Mammary epithelial cell (primary cell): ENCODE results near the gene VSTM2L.

ENCODE experiments used
- EZH2 ChIP-seq: IDR thresholded peaks from 2 replicates; pipeline ENCODE4 v1.6.1; 2012; ENCODE audit warnings: low read length, inconsistent platforms, borderline replicate concordance
- TF ChIP-seq, protein P1 (sequence below), 2 donors: IDR thresholded peaks in 1 of 2; conservative IDR thresholded peaks in 1 of 2; 2 replicates each; pipeline ENCODE4 v1.5.1; 2011 to 2012; ENCODE audit warnings: inconsistent platforms in 2 of 2, low read length in 2 of 2, mild to moderate bottlenecking in 2 of 2, control low read depth in 1 of 2, low read depth in 1 of 2; ENCODE audit not compliant: insufficient read depth in 1 of 2; ENCODE audit errors: extremely low read depth in 1 of 2

DNA sequence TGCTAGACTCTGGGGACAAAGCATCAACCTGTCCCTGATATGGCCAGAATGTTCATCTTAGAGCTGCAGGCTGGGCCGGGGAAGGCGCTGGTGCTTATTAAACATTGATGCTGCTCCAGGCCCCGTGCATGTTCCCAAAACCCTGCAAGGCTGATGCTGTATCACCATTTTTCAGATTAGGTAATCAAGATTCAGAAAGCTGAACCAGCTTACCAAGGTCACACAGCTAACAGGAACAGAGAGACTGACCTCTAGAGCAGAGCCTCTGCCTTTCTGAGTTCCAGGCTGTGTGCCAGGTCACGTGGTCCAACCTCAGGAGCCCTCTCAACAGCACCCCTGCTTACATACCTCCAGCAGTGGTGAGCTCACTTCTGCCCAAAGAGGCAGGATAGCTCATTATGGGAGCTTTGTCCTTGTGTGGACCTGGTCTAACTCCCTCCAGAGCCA lies 16.1 kb upstream of the VSTM2L start:
- TF ChIP-seq, protein P1, sequence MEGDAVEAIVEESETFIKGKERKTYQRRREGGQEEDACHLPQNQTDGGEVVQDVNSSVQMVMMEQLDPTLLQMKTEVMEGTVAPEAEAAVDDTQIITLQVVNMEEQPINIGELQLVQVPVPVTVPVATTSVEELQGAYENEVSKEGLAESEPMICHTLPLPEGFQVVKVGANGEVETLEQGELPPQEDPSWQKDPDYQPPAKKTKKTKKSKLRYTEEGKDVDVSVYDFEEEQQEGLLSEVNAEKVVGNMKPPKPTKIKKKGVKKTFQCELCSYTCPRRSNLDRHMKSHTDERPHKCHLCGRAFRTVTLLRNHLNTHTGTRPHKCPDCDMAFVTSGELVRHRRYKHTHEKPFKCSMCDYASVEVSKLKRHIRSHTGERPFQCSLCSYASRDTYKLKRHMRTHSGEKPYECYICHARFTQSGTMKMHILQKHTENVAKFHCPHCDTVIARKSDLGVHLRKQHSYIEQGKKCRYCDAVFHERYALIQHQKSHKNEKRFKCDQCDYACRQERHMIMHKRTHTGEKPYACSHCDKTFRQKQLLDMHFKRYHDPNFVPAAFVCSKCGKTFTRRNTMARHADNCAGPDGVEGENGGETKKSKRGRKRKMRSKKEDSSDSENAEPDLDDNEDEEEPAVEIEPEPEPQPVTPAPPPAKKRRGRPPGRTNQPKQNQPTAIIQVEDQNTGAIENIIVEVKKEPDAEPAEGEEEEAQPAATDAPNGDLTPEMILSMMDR (conservative IDR thresholded peaks at IDR 0.05 in 1 of 2, IDR thresholded peaks at IDR 0.05 in 1 of 2; ENCODE audit: extremely low read depth in 1 of 2, insufficient read depth in 1 of 2, low read depth in 1 of 2, low read length in 2 of 2): no peak
- no peak for TF ChIP-seq EZH2
